Activated gamma-delta T cell (primary cell): ENCODE results near the gene ZNF101.

Experiments used
- DNase-seq: peaks from one replicate; lab custom pipeline; 2025; lab: John Stamatoyannopoulos, UW
- total RNA-seq, 2 donors: gene quantifications; one replicate each; lab custom pipeline; 2026; lab: John Stamatoyannopoulos, UW

ZNF101 gene
- 202 to 334 reads per million in 2 donors for total RNA-seq

GRCh38 chr19:19668230-19669012 lies at the start of gene ZNF101:
Gene ZNF101, plus strand, starts transcription at chr19:19668839. Its CDS starts 125 bp downstream, at chr19:19668964.
- DNase-seq: peak; percentile 81

DNA sequence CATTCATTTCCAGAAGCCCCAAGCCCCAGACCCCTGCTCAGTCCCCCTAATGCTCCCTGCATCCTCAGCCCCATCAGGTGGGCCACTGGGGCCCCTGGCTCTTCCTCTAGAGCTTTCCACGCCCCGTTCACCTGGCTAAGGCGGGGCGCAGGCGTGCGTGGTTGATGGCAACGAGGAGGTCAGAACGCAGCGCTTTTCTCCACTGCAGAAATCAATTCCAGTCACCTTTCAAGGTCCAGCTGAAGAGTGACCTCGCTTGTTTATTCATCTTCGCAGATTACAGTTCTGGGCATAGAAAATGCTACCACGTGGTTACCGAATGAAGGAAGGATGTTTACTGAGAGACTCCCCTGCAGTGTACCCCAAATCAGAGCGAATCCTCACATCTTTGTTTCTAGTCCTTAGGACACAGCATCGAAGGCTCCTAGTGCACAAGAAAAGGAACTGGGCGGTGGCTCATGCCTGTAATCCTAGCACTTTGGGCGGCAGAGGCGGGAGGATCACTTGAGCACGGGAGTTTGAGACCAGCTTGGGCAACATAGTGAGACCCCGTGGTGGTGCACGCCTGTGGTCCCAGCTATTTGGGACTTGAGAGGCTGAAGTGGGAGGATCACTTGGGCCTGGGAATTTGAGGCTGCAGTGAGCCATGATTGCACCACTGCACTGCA lies 49.3 kb upstream of the ZNF101 start:
- DNase-seq: no peak

- DNase-seq: no peak
Measured at GRCh38 chr19:19619849-19620210, 48.8 kb upstream of the ZNF101 start.

DNA sequence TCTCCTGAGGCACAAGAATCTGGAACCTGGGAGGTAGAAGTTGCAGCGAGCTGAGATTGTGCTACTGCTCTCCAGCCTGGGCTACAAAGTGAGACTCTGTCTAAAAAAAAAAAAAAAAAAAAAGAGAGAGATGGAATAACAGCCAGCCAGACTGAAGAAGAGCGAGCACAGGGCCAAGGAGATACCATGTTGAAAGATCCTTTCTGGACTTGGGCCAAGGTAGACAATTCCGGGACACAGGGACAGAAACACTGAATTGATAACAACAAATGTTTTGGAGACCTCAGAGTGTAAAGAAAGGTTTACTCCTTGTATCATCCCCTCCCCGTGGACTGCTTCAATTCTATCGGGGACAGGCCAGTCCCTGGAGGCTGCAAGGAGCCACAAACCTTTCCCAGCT lies 45.3 kb upstream of the ZNF101 start:
- no peak for DNase-seq

DNA sequence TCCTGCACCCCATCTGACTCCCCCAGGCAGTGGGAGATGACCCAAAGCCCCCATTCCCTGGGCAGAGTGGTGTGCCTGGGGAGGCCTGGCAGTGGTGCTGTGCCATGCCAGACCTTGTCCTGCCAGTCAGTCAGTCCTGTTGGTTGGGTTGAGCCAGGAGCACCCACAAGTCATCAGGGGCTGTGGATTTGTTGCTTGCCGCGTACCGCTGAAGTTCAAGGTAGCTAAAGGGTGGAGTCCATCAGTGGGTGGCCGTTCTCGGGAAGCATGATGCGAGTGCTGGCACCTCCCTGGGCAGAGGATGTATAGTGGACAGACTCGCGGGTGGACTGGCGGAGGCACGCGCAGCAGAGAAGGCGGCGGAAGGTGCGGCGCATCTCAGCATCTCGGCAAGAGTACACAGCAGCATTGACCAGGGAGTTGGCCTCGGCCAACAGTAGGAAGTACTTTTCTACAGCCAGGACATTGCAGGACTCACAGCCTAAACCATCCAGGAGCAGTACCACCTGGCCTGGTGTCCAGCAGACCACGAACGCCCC lies 44.5 kb upstream of the ZNF101 start:
- no peak for DNase-seq

GRCh38 chr19:19626516-19627472 lies 41.8 kb upstream of the ZNF101 start:
- DNase-seq: no peak

DNA sequence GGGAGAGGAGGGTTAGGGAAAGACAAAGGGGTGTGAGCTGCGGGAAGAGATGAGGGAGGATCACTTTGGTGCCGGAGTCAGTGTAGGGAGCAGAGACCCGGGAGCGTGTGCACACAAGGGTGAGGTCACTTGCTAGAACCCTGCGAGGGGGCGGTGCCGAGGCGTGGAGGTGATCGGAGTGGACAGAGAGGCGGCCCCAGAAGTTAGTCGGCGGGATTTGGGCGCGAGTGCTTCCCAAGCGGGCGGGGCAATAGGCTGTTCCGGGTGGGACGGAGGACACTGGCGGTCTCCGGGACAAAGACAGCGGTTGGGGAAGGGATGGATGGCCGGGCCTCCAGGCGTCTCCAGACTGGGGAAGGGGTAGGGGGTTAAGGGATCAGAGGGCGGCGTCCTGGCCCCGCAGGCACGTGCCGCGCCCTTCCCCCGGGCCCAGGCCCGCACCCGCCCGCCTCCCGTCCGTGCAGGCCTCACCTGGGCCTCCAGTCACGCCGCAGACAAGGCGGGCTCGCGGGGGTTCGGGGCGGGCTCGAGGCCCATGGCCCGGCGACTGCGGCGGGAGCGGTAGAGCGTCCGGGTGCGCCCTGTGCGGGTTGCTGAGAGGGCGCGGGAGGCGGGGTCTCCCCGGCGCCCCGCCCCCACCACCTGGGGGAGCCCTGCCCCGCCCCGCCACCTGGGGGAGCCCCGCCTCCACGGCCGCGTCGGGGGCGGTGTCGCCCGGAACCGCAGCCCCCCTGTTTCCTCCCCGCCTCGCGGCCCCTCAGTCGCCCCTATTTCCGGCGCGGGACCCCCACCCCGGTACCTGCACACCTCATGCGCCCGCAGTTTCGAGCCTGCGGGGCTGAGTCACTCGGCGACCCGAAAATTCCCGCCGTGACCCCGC lies 40.8 kb upstream of the ZNF101 start, which contains the start of gene LPAR2:
Gene LPAR2, minus strand, starts transcription at position 600 of the 880 bp plus-strand sequence. CDS start 945 bp downstream, outside the sequence.
- DNase-seq: peak; percentile 79

- peak; percentile 56 for DNase-seq
Measured at GRCh38 chr19:19628501-19629134, 40.0 kb upstream of the ZNF101 start.

- DNase-seq: no peak
Measured at GRCh38 chr19:19630062-19630414, 38.6 kb upstream of the ZNF101 start.

DNA sequence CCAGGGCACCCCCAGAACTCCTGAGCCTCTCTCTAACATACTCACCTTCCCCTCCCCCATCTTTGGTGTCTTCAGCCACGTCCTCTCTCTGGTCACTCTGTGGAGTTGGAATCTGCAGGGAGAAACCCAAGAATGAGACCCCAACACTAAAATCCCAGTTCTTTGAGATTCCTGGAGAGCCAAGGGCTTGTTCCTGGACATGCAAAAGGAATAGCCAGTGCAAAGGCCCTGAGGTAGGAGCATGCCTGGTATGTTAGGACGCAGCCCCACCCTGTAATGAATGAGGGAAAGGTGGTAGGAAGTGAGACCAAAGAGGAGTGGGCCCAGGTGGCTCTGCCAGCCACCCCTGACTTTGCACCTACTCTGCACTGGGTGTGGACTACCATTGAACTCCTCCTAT lies 38.2 kb upstream of the ZNF101 start:
- no peak for DNase-seq

GRCh38 chr19:19631346-19631745 lies 37.3 kb upstream of the ZNF101 start:
- no peak for DNase-seq

DNA sequence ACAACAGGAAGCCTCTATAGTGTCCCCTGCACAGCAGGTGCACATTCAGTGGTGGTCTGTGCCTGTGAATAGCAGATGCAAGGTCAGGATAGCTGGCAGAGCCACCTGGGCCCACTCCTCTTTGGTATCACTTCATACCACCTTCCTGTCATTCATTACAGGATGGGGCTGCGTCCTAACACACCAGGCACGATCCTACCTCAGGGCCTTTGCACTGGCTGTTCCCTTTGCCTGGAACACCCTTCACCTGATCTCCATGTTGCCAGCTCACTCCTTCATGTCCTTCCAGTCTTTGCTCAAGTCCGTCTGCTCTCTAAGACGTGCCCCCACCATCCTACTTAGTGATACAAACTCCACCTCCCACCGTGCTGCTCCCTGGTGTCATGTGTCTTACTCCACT lies 36.0 kb upstream of the ZNF101 start:
- DNase-seq: no peak

DNA sequence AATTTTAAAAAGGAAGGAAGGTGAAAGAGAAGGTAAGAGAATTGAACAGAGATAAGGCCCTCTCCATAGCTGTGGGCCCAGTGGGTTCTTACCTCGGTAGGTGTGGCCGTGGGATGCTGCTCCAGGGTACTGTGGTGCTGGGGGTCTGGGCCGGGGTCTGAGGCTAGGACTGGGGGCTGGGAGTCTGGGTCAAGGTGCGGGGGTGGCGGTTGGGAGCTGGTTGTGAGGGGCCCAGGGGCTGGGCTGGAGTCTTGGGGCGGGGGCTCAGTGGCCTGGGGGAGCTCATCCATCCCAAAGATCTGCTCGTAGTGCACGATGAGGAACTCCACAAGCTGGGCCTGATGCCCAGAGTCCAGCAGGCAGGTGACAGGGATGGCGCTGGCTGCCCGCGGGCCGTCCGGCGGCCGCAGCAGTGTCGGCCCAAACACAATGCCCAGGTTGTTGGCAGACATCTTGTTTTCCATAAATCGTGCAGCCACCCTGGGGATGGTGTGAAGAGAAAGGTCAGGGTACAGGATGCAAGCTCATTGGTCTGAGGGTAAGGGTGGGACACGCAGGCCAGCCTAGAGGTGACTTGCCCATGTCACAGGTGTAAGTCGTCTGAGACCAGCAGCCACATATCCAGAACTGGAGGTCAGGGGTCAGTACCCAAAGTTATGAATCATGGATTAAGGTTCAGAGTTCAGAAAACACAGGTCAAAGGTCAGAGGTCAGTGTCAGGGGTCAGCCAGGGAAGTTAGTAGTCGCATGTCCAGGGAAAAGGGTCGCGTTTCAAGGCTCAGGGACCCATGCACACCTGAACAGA lies 34.7 kb upstream of the ZNF101 start:
- DNase-seq: no peak

DNA sequence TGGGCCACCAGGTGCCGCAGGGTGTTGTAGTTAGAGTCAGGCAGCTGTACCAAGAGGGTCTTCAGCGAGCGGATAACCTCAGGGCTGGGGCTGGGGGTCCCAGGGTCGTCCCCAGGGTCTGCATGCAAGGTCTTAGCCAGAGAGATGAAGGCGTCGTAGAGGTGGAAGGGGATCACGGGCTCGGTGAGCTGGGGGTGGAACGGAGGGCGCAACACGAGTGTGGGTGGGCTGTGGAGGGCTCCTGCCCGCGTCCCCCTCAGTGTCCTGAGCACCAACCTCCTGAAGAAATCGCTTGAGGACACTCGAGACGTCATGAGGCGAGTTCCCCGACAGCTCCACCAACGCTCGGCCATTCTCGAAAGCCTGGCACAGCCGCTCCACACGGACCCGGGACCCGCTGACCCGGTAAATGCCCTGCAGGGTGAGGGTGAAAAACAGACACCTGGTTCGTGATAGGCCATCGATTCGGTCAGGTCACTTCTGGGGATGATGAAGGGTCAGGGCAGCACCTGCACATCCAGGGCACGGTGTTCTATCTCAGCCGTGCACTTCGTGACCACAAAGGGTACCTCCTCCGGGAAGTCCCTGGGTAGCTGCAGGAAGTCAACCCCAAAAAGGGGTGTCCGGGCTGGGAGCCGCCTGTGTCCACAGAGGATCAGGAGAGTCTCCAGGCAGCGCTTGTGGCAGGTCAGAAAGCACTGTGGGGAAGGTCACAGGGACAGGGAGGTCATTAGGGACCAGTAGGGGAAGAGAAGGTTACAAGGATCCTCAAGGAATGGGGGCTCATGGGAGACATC lies 33.9 kb upstream of the ZNF101 start:
- no peak for DNase-seq

DNA sequence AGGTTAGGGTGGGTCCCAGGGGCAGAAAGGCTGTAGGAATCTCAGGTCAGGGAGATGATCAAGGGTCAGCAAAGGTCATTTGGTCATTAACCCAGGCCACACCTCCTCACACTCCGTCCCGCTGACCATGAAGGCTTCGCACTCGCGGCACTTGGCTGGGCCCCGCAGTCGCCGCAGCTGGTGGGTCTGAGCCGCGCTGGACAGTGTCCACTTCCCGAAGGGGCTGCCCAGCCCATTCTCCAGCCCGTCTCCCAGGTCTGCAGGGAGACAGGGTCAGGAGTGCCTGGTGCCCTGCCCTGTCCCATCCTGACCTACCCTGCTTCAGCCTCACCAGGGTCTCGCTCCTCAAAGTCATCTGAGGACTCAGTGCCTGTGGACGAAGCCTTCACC lies 33.3 kb upstream of the ZNF101 start:
- no peak for DNase-seq

GRCh38 chr19:19636573-19637185 lies 32.0 kb upstream of the ZNF101 start:
- no peak for DNase-seq

DNA sequence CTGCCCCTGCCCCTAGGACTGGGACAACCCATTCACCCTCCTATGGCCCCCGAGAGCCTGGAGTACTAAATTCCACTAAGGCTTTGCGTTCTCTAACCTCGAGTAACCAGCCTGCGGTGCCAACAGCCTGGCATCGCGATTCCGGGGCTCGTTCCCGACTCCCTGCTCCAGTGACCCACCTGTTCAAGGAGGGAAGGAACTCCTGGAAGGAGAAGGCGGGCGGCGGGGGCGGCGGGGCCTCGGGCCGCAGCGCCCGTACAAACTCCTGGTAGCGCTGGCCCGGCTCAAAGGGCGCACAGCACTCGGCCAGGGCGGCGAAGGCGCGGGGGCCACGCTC lies 31.5 kb upstream of the ZNF101 start:
- no peak for DNase-seq

GRCh38 chr19:19637523-19638251 lies 31.0 kb upstream of the ZNF101 start:
- DNase-seq: no peak
